Urinary bladder (tissue), 4 donors: ENCODE measurements around the gene MACROD2. TPM values are rescaled to one million over a fixed set of nuclear protein-coding genes. Genes with fewer than 3 reads are reported as not detected.
"Not testable (repeated sequence)": the region's sequence is repeated elsewhere in the genome, so short reads cannot be mapped to it uniquely, and the experiment has no call there.

ENCODE experiments used
- DNase-seq: peaks from one replicate; pipeline ENCODE4 v3.0.0-alpha.2; 2015; ENCODE audit errors: extremely low spot score
- H3K27ac ChIP-seq: one replicate; pipeline ENCODE4 v1.5.1; 2013; ENCODE audit warnings: low read depth, mild to moderate bottlenecking, moderate library complexity
- H3K36me3 ChIP-seq: one replicate; pipeline ENCODE4 v1.6.1; 2013; ENCODE audit warnings: mild to moderate bottlenecking, moderate library complexity; ENCODE audit not compliant: insufficient read depth
- H3K4me1 ChIP-seq: one replicate; pipeline ENCODE4 v1.6.1; 2013; ENCODE audit warnings: mild to moderate bottlenecking, moderate library complexity; ENCODE audit not compliant: insufficient read depth
- H3K4me3 ChIP-seq: one replicate; pipeline ENCODE4 v1.5.1; 2013; ENCODE audit warnings: low read depth, low read length
- WGBS: extraction: QIAGEN DNeasy Blood & Tissue Kit; methylation state at CpG from one replicate; pipeline ENCODE4 v1.1.7; 2013; 5-methylcytosine and 5-hydroxymethylcytosine counted together
- polyA plus RNA-seq: library from polyadenylated mRNA; stranded (reverse); fragments of 200-250 nt; gene quantifications from one replicate; pipeline ENCODE4 v1.2.3, GENCODE V29; 2013
- total RNA-seq: library from RNA; depleted of rRNA; stranded (reverse); fragments of >200 nt; gene quantifications from one replicate; pipeline ENCODE4 v1.2.3, GENCODE V29; 2014
- donor health status: healthy with polysubstance abuse.
- donor health status: healthy.

The MACROD2 gene
- total and polyA plus RNA-seq, 2 donors = 3.0 to 28.2 TPM

DNA sequence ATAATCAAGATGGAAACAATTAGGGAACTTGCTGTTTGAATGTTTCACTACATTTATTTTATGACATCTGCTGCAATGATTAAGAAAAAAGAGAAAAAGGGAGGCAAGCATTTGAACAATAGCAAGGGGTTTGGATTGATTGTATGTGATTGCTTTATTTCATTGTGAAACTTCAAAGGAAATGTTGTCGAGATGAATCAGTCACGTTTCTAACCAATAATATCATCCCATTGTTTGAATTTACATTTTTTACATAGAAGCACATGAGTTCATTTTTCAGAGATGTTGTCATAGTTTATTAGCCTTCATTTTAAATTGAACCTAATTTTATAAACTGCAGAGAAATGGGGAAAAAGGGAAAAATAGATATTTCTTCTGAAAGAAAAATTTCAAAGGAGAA lies 2006.0 kb downstream of the MACROD2 start:
- WGBS = 75% methylated on average over 2 of the region's 2 CpGs
- no peaks in the 10 kb centered on the region for H3K36me3 ChIP-seq
- no peak overlapping the region for H3K4me3 ChIP-seq
- H3K4me1 ChIP-seq = no peaks in the 10 kb centered on the region
- no peak overlapping the region for H3K27ac ChIP-seq
- no peak for DNase-seq

DNA sequence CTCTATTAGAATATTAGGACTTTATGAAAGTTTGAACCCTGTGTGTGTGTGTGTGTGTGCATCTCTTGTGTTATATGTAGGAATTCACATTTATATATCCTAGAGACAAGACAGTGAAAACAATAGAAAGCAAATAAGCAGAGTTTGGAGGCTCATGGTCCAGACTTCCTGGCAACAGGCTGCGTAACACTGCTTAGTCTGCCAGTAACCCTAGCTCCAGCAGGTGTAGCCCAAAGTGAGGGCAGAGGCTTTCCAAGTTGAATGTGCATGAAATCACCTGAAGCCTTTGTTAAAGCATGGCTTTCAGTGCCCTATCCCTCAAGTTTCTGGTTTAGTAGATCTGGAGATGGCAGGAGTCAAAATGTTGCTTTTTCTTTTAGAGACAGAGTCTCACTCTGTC lies 2008.0 kb downstream of the MACROD2 start:
- Histone ChIP-seq H3K4me1 (no peaks in the 10 kb centered on the region), H3K4me3 (no peak overlapping the region), H3K27ac (no peak overlapping the region), H3K36me3 (no peaks in the 10 kb centered on the region)
- WGBS = 97% methylated on average over 1 of the region's 1 CpG
- no peak for DNase-seq

DNA sequence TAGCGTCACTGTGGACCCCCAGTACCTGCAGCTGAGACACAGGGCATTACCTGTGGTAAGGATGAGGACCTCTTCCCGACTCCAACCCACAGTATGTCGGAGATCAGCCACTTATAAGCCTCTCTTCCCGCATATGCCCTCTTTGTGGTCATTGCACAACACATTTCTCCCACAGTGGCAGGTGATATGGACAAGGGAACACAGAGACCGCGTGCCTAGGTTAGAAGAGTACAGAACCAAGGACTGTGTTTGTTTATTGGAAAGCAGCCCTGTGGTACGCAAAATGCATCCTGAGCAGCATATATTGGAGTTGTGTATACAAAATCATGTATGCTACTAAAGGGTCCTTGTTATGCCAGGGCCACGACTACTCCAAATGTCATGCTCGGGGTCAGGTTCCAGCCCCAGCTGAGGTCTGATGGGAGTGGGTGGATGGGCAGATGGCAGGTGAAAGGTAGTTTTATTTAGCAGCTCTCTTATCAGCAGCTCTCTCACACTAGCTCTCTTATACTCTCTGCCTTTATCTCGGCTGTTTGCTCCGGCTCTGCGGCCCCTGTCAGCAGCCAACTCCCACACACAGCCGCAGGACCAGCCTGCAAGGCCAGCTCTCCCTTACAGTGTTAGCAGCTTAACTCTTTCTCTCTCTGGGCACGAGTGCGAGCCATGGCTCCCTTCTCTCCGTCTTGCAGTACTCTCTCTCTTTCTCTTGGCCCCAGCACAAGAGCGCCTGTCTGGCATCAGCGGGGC lies 2009.0 kb downstream of the MACROD2 start:
- no peak overlapping the region for H3K4me3 ChIP-seq
- WGBS = 82% methylated on average over 18 of the region's 18 CpGs

DNA sequence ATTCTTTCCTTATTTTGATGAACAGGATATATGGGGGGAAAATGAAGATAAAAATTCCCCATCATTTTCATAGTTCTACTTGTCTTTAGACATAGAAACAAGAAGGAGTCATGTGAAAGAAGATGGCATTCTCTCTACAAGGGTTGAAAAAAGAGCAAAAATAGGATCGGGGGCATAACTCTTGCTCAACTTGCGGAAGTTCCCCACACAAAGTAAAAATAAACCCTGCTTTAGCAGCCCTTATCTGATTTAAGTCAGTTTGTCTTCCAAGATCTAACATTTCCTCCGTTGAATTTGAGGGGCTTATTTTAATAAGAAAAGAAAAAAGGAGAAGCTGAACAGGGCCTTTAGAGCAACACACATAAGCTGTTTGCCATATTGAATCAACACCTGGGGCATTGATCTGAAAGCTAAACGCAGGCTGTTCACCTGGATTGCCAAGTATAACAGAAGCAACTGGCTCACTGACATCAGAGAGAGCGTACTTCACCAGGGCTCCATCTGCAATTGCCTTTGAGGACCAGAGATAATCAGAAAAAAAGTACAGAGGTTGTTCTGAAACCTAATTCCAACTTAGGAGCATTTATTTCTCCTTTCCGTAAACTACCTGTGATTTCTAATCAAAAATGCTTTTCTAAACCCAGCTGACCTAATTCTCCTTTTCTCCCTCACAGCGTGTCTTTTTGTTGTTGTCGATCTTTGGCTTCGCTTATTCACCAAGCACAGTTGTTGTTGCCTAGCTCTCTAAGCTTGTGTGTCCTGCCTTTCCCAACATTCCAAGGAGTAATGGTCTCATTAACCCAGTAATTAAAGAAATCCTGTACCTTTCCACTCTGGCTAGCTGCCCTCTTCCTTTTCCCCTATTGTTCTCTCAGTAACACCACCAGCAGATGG lies 2010.0 kb downstream of the MACROD2 start:
- no peak for DNase-seq
- Histone ChIP-seq H3K4me3 (no peak overlapping the region), H3K27ac (no peak overlapping the region), H3K4me1 (no peaks in the 10 kb centered on the region), H3K36me3 (no peaks in the 10 kb centered on the region)
- WGBS = 77% methylated on average over 9 of the region's 9 CpGs

More for the DNA sequence above, 2009.0 kb downstream of the MACROD2 start:
- no peak overlapping the region for H3K27ac ChIP-seq
- no peaks in the 10 kb centered on the region for H3K4me1 ChIP-seq
- DNase-seq = no peak
- H3K36me3 ChIP-seq = no peaks in the 10 kb centered on the region

DNA sequence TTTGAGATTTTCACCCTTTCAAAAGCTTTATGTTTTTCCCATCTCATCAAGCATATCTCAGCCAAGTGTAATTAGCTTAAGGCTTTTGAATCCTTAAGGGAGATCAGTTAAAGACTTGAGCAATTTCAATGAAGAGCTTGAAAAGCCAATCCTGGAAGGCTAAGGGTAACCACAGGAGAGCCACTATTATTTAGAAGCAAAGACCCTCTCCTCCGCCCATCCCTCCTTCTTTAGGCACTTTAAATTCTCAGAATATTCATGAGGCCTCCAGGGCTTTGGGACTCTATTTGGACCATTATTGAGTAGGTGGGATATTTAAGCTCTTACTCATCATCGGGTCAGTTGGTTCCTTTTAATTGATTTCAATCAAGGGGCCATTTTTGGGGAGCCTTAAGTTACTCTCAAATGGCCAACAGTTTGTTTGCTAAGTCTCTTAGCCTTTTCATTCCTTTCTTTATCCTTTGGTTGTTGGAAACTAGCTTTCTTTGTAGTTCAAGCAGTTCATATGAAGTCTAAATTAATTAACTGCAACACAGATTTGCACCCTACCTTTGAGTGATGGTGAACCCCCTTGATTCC lies 2010.7 kb downstream of the MACROD2 start:
- no peak for DNase-seq
- 97% methylated on average over 2 of the region's 2 CpGs for WGBS
- Histone ChIP-seq H3K4me3 (no peak overlapping the region), H3K36me3 (no peaks in the 10 kb centered on the region), H3K4me1 (no peaks in the 10 kb centered on the region), H3K27ac (no peak overlapping the region)

DNA sequence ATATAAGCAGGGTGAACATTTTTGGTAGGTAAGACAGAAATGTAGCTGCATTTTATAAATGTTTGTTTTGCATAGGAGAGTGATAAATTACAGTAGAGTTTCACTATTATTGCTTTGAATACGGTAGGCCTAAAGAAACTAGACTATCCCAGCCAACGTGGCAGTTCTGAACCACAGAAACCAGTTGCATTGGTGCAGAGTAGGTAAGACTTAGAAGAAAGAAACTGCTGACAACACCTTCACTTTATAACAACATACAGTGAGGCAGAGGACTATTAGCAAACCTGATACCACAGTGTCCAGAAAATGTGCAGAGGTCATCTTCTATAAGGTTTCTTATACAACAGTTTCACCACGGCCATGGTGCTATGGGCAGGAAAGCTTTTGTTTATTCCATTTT lies 2011.8 kb downstream of the MACROD2 start:
- no peak overlapping the region for H3K27ac ChIP-seq
- H3K4me1 ChIP-seq = no peaks in the 10 kb centered on the region
- H3K4me3 ChIP-seq = no peak overlapping the region
- H3K36me3 ChIP-seq = no peaks in the 10 kb centered on the region
- DNase-seq = no peak
- 71% methylated on average over 3 of the region's 3 CpGs for WGBS

DNA sequence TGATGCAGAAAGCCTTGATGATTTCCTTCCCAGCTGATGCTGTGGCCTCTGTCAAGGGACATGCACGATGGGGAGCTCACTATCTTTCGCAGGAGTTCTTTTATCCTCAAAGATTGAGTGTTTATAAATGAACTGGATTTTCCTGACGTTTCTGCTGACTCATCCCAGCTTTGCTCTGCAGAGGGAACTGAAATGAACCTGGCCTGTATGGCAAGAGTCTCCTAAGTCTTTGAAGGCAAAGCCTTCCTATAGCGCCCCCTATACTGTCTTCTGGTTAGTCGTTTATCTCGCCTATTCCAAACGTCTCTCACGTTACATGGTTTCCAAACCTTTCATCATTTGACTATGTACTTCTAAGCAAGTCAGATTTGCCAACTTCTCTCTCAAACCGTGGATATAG lies 2012.6 kb downstream of the MACROD2 start:
- Histone ChIP-seq H3K4me3 (no peak overlapping the region), H3K4me1 (no peaks in the 10 kb centered on the region), H3K27ac (no peak overlapping the region), H3K36me3 (no peaks in the 10 kb centered on the region)
- DNase-seq = no peak
- WGBS = 69% methylated on average over 9 of the region's 9 CpGs

DNA sequence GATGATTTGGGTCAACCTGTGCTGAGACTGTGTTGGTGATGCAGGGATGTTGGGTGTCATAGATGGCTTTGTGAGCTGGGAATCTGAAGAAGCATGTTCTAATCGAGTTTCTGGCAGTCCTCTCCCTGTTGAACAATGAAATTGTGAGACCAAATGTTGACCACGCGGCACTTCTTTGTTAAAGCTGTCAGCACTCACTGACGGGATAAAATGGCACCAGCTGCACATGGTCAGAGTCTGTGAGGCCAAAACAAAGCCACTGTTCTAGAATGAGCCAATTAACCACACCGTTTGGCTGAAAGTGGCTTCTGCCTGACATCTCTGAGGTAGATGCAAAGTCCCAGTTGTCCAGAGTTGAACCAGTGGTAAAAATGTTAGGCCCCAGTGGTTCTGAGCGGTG lies 2015.7 kb downstream of the MACROD2 start:
- no peak overlapping the region for H3K27ac ChIP-seq
- H3K36me3 ChIP-seq = no peaks in the 10 kb centered on the region
- H3K4me1 ChIP-seq = no peaks in the 10 kb centered on the region
- no peak for DNase-seq
- no peak overlapping the region for H3K4me3 ChIP-seq
- 82% methylated on average over 6 of the region's 6 CpGs for WGBS

DNA sequence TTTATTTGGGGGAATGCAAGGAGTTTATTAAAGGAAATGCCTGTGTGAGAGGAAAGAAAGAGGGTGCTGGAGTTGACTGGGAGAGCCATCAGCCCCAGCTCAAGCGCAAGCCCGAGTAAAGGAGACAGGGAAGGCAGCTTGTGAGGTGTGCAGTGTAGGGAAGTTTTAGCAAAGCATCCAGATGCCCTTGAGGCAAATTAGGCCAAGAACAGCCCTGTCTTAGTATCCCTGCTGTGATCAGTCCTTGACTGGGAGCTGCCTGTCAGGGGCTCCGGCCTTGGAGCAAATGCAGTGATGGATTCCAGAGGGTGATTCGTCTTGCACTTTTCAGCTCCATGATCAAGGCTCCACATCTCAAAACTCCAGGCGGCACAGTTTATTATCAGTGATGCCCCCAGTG lies 2016.2 kb downstream of the MACROD2 start:
- Histone ChIP-seq H3K27ac (no peak overlapping the region), H3K4me3 (no peak overlapping the region), H3K36me3 (no peaks in the 10 kb centered on the region), H3K4me1 (no peaks in the 10 kb centered on the region)
- no peak for DNase-seq
- 96% methylated on average over 5 of the region's 5 CpGs for WGBS

DNA sequence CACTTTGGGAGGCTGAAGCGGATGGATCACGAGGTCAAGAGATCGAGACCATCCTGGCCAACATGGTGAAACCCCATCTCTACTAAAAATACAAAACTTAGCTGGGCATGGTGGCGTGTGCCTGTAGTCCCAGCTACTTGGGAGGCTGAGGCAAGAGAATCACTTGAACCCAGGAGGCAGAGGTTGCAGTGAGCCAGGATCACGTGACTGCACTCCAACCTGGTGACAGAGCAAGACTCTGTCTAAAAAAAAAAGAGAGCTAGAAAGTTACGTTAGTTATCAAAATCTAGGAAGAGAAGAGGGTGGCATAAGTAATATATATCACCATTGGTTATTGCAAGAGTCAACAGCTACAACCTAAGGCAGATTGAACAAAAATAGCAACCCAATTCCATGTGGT lies 2017.6 kb downstream of the MACROD2 start:
- 97% methylated on average over 6 of the region's 6 CpGs for WGBS
- H3K27ac ChIP-seq, DNase-seq, H3K4me1 ChIP-seq, H3K36me3 ChIP-seq, H3K4me3 ChIP-seq: not testable (repeated sequence)

DNA sequence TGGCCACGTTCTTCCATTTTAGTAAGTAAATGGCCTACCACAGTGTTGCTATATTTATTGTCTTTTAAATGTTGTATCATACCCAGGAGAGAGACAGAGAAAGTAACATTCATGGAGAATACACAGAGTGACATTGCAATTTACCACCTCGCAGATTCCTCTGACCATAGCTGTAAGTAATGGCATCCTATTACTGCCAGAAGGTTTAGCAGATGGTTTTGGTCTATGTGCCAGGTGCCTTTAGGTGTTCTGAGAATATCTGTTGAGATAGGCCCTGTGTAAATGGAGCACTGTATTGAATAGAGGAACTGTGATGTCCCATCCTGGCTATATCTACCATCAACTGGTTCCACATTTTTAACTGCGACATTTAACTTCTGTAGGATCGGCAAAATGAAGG lies 2018.3 kb downstream of the MACROD2 start:
- H3K4me1 ChIP-seq = no peaks in the 10 kb centered on the region
- 96% methylated on average over 4 of the region's 4 CpGs for WGBS
- H3K27ac ChIP-seq = no peak overlapping the region
- DNase-seq = no peak
- no peak overlapping the region for H3K4me3 ChIP-seq
- no peaks in the 10 kb centered on the region for H3K36me3 ChIP-seq

DNA sequence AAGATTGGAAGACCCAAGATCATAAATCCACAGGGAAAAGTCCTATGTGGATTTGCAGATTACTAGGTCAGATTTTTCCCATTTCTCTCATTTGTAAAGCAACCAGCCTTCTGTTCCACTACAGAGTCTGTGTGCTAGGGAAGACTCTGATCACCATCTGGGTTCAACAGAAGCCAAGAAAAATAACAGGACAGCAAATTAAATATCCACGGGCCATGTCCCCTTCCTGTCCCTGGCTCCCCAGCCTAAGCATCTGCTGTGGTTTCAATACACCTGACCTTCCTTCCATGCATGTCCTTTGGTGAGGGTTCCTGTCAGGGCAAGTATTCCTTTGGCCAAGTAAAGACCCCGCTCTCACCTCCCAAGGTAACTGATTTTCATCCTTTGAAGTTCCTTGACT lies 2019.1 kb downstream of the MACROD2 start:
- 87% methylated on average over 2 of the region's 2 CpGs for WGBS
- Histone ChIP-seq H3K4me3 (no peak overlapping the region), H3K4me1 (no peaks in the 10 kb centered on the region), H3K27ac (no peak overlapping the region), H3K36me3 (no peaks in the 10 kb centered on the region)
- DNase-seq = no peak

DNA sequence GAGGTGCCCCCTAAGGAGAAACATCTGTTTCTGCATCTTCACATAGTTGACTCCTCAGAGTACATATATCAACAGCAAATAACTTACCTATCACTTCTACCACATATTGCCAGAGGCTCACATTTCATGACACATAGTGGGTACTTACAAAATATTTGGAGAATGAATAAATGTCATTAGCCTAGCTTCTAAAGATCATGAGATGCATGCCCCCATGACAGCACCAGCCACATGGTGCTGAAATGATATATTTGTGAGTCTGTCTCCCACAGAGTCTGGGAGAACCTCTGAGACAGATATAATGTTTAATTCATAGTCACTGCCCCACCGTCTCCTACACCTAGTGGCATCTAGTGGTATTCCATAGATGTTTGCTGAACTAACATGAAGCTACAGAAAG lies 2022.3 kb downstream of the MACROD2 start:
- Histone ChIP-seq H3K4me3 (no peak overlapping the region), H3K27ac (no peak overlapping the region), H3K4me1 (no peaks in the 10 kb centered on the region), H3K36me3 (no peaks in the 10 kb centered on the region)
- no peak for DNase-seq
- WGBS = 92% methylated on average over 1 of the region's 1 CpG

DNA sequence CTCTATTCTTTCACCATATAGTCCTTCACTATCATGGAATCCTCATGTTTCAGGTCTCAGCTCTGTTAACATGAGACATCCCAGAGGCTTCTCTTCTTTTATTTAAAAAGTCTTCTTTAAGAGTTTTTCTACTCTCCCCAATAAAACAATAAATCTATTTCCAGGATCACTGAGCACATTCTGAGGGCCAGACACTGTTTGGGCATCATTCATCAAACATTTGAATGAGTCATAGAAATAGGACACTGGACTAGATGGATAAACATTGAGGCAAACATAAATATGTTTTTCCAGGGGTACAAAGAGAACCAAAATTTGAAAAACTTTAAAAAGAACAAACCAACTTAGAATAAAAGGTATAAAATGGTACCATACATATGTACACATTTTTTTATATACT lies 2023.6 kb downstream of the MACROD2 start:
- DNase-seq = no peak
- Histone ChIP-seq H3K4me3 (no peak overlapping the region), H3K27ac (no peak overlapping the region), H3K4me1 (no peaks in the 10 kb centered on the region), H3K36me3 (no peaks in the 10 kb centered on the region)
